GM06990 (cell line): ENCODE data around the gene DDX54.
A peak's percentile ranks its signal among the peaks of the same experiment; 100 is the strongest.

Experiments used
- DNase-seq: peaks from one replicate; pipeline ENCODE4 v3.0.0-alpha.2; 2011; ENCODE audit not compliant: insufficient read length; ENCODE audit errors: extremely low read depth
- H3K27me3 ChIP-seq: replicated peaks from 2 replicates; pipeline ENCODE4 v1.6.0; 2011; ENCODE audit warnings: low read length; ENCODE audit not compliant: control insufficient read depth, insufficient read depth
- H3K36me3 ChIP-seq: 2 replicates; pipeline ENCODE4 v1.5.1; 2011; ENCODE audit warnings: low read length; ENCODE audit not compliant: control insufficient read depth, insufficient read depth
- H3K4me3 ChIP-seq: replicated peaks from 2 replicates; pipeline ENCODE4 v1.5.1; 2011; ENCODE audit warnings: low read depth, mild to moderate bottlenecking, control low read depth, low read length
- CTCF ChIP-seq: IDR thresholded peaks from 2 replicates; pipeline ENCODE4 v1.5.1; 2011; ENCODE audit warnings: low read length, control low read depth, mild to moderate bottlenecking, inconsistent platforms; ENCODE audit not compliant: insufficient read depth, poor library complexity, severe bottlenecking

The DDX54 gene

GRCh38 chr12:113136128-113136989 lies 48.9 kb downstream of the DDX54 start:
- Histone ChIP-seq H3K4me3 (no peak overlapping the region), H3K36me3 (no peaks in the 10 kb centered on the region)
- TF ChIP-seq CTCF: no peak

GRCh38 chr12:113135178-113136127 lies 49.8 kb downstream of the DDX54 start, which contains the start of gene RASAL1:
Gene RASAL1 (minus strand): TSS chr12:113135761. CDS start chr12:113135462, 299 bp downstream.
- peak; percentile 63 for TF ChIP-seq CTCF
- Histone ChIP-seq H3K36me3 (no peaks in the 10 kb centered on the region), H3K4me3 (no peak within 1 kb of the TSS), H3K27me3 (no peaks in the 10 kb centered on the region; the same call in 1 of the 2 replicates)
- DNase-seq: peak; percentile 57

More at GRCh38 chr12:113136128-113136989, 48.9 kb downstream of the DDX54 start:
- DNase-seq: no peak
- no peaks in the 10 kb centered on the region; the same call in 1 of the 2 replicates for H3K27me3 ChIP-seq

- Histone ChIP-seq H3K36me3 (no peaks in the 10 kb centered on the region), H3K27me3 (peaks cover 1% of the 10 kb centered on the region; the same call in 1 of the 2 replicates), H3K4me3 (no peak overlapping the region)
- no peak for TF ChIP-seq CTCF
- DNase-seq: no peak
Measured at GRCh38 chr12:113134521-113134951, 50.7 kb downstream of the DDX54 start.

- Histone ChIP-seq H3K36me3 (no peaks in the 10 kb centered on the region), H3K4me3 (no peak overlapping the region), H3K27me3 (peaks cover 1% of the 10 kb centered on the region; the same call in 1 of the 2 replicates)
- DNase-seq: no peak
- no peak for TF ChIP-seq CTCF
Measured at GRCh38 chr12:113134071-113134470, 51.2 kb downstream of the DDX54 start.

GRCh38 chr12:113133666-113134065 lies 51.6 kb downstream of the DDX54 start:
- no peaks in the 10 kb centered on the region for H3K36me3 ChIP-seq
- DNase-seq: no peak
- no peak overlapping the region for H3K4me3 ChIP-seq
- TF ChIP-seq CTCF: no peak
- H3K27me3 ChIP-seq: peaks cover 1% of the 10 kb centered on the region; the same call in 1 of the 2 replicates
